Measurements from ENCODE around the gene DNAJC5.
A peak's percentile ranks its signal among the peaks of the same experiment; 100 is the strongest.
"Not testable (repeated sequence)": the region's sequence is repeated elsewhere in the genome, so short reads cannot be mapped to it uniquely, and the experiment has no call there.

DNAJC5 gene

GRCh38 chr20:63894358-63895201, at the start of gene DNAJC5:
TSS of gene DNAJC5 (plus strand) at chr20:63895126. CDS start at chr20:63928346, 33,220 bp downstream.
- peak; percentile 79 for DNase-seq (ENCODE audit: low read depth, low spot score)

GRCh38 chr20:63846128-63846771, 48.7 kb upstream of the DNAJC5 start:
- no peak for DNase-seq (ENCODE audit: low read depth, low spot score)

- no peak for DNase-seq (ENCODE audit: low read depth, low spot score)
Measured at GRCh38 chr20:63846888-63847236, 48.1 kb upstream of the DNAJC5 start.

- no peak for DNase-seq (ENCODE audit: low read depth, low spot score)
Measured at GRCh38 chr20:63847237-63848002, 47.5 kb upstream of the DNAJC5 start.

GRCh38 chr20:63848003-63848911, 46.7 kb upstream of the DNAJC5 start:
- no peak for DNase-seq (ENCODE audit: low read depth, low spot score)

GRCh38 chr20:63850689-63851547, 44.0 kb upstream of the DNAJC5 start:
- no peak for DNase-seq (ENCODE audit: low read depth, low spot score)

- DNase-seq (ENCODE audit: low read depth, low spot score) = not testable (repeated sequence)
Measured at GRCh38 chr20:63851548-63851943, 43.4 kb upstream of the DNAJC5 start.

- not testable (repeated sequence) for DNase-seq (ENCODE audit: low read depth, low spot score)
Measured at GRCh38 chr20:63853733-63854068, 41.2 kb upstream of the DNAJC5 start.

GRCh38 chr20:63854069-63854765, 40.7 kb upstream of the DNAJC5 start:
- no peak for DNase-seq (ENCODE audit: low read depth, low spot score)

GRCh38 chr20:63854766-63855362, 40.1 kb upstream of the DNAJC5 start:
- no peak for DNase-seq (ENCODE audit: low read depth, low spot score)

- no peak for DNase-seq (ENCODE audit: low read depth, low spot score)
Measured at GRCh38 chr20:63855363-63856097, 39.4 kb upstream of the DNAJC5 start.

- no peak for DNase-seq (ENCODE audit: low read depth, low spot score)
Measured at GRCh38 chr20:63856098-63856511, 38.8 kb upstream of the DNAJC5 start.

GRCh38 chr20:63857764-63858392, 37.0 kb upstream of the DNAJC5 start:
- DNase-seq (ENCODE audit: low read depth, low spot score) = no peak

GRCh38 chr20:63858393-63859165, 36.3 kb upstream of the DNAJC5 start:
- DNase-seq (ENCODE audit: low read depth, low spot score) = peak; percentile 82

- no peak for DNase-seq (ENCODE audit: low read depth, low spot score)
Measured at GRCh38 chr20:63859166-63859699, 35.7 kb upstream of the DNAJC5 start.

GRCh38 chr20:63860325-63861051, 34.4 kb upstream of the DNAJC5 start:
- DNase-seq (ENCODE audit: low read depth, low spot score) = no peak

Data from smooth muscle cell of the brain vasculature (primary cell).